Stimulated activated CD8-positive, alpha-beta memory T cell treated with anti-CD3 and anti-CD28 coated beads, Interleukin-7, amount 100 ng/mL, for 4 hours (primary cell): Measurements from ENCODE around the gene WIPF2.
A peak's percentile ranks its signal among the peaks of the same experiment; 100 is the strongest.

Experiments
- DNase-seq, 2 donors: peaks; one replicate each; pipeline ENCODE4 v3.0.0-alpha.2; 2020; ENCODE audit warnings: low read depth in 2 of 2

The WIPF2 gene

GRCh38 chr17:40251576-40251975 is 32.5 kb downstream of the WIPF2 start:
- DNase-seq: no peak

- no peak for DNase-seq
These were observed 34.5 kb downstream of the WIPF2 start for GRCh38 chr17:40253565-40253964.

- DNase-seq: no peak
These were observed 40.4 kb downstream of the WIPF2 start for GRCh38 chr17:40259505-40259904.

- DNase-seq: no peak
These were observed 41.4 kb downstream of the WIPF2 start for GRCh38 chr17:40260528-40260927.

- no peak for DNase-seq
These were observed 45.5 kb downstream of the WIPF2 start for GRCh38 chr17:40264458-40265185.

- DNase-seq: no peak
These were observed 46.2 kb downstream of the WIPF2 start for GRCh38 chr17:40265337-40265736.

- DNase-seq: no peak
These were observed 47.8 kb downstream of the WIPF2 start for GRCh38 chr17:40266882-40267281.

- DNase-seq: no peak
These were observed 49.1 kb downstream of the WIPF2 start for GRCh38 chr17:40268141-40268712.

GRCh38 chr17:40278414-40278813 is 59.3 kb downstream of the WIPF2 start:
- no peak for DNase-seq

GRCh38 chr17:40279402-40279801 is 60.3 kb downstream of the WIPF2 start:
- no peak for DNase-seq

GRCh38 chr17:40281663-40282062 is 62.6 kb downstream of the WIPF2 start:
- no peak for DNase-seq

- no peak for DNase-seq
These were observed 64.6 kb downstream of the WIPF2 start for GRCh38 chr17:40283662-40284061.

- DNase-seq: no peak
These were observed 65.1 kb downstream of the WIPF2 start for GRCh38 chr17:40284085-40284713.

- no peak for DNase-seq
These were observed 67.4 kb downstream of the WIPF2 start for GRCh38 chr17:40286473-40286872.

GRCh38 chr17:40287159-40287493 is 68.0 kb downstream of the WIPF2 start:
- no peak for DNase-seq

GRCh38 chr17:40287494-40288369 is 68.6 kb downstream of the WIPF2 start, which contains the start of gene CDC6:
CDC6 (plus strand) TSS chr17:40287879; CDS start chr17:40289421, 1,542 bp downstream.
- DNase-seq: peak; percentile 98

- no peak for DNase-seq
These were observed 71.7 kb downstream of the WIPF2 start for GRCh38 chr17:40290629-40291280.

- DNase-seq: no peak
These were observed 72.2 kb downstream of the WIPF2 start for GRCh38 chr17:40291281-40291664.

- no peak for DNase-seq
These were observed 74.3 kb downstream of the WIPF2 start for GRCh38 chr17:40293363-40293762.

GRCh38 chr17:40295488-40296436 is 76.7 kb downstream of the WIPF2 start:
- no peak for DNase-seq

- no peak for DNase-seq
These were observed 78.4 kb downstream of the WIPF2 start for GRCh38 chr17:40297511-40297910.
